ENCODE results near the gene BEST1. TPM values are rescaled to one million over a fixed set of nuclear protein-coding genes. Genes with fewer than 3 reads are reported as not detected.

The BEST1 gene
- polyA plus RNA-seq, 2 of the 4 experiments (the other 2 are of a cell fraction): 1.2 to 1.9 TPM

DNA sequence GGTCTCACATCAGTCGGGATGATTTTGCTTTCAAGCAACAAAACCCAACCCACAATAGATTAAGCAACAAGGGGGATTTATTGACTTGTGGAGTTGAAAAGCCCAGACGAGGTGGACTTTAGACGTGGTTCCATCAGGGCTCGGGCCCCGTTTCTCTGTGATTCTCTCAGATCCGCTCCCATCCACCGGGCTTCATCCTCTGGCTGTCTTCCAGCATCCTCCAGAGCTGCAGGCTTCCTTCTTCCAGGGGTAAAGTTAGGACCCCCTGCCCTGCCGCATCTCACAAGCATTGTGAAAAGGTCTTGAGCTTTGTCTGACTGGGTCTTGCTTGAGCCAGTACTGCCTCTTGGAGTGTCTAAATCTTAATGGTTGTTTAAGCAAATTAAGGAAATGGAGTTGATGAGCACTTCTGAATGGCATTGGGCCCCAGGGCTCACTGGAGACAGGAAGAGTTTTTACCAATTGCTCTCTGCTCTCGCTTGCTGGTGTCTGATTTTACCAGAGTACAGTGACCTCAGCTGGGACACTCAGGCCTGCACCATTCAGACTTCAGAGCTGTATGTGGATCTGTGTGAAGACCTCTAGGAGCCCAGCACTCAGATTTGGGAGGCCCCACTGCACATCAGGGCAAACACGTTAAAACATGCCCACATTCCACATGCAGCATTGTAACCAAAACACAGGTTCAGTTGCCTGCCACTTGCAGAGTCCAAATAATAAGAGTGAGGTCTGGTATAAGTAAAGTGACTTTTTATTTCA, 30.8 kb downstream of the BEST1 start:
- Histone ChIP-seq H3K9me3 (no peaks in the 10 kb centered on the region), H3K27ac (peak overlapping the region; percentile 58 to 99), H3K4me1 (peaks cover 37% of the 10 kb centered on the region), H3K4me2 (no peak overlapping the region), H3K4me3 (no peak overlapping the region)
- ChIA-PET POLR2A (interaction anchor here (0.5 to 3.7 kb wide), 2 partner anchors 13 to 26 kb away, joined by 6 to 20 read pairs; partner anchors contain the start of gene FTH1), CTCF (interaction anchor here (1.7 to 4.4 kb wide), 3 partner anchors 34 to 127 kb away, joined by 6 to 18 read pairs (median 8); no protein-coding TSS in a partner anchor)
- no peak for TF ChIP-seq ELK1 (IDR thresholded peaks at IDR 0.05; ENCODE audit: low read depth, low read length)
- no peak for TF ChIP-seq ZSCAN20 (CRISPR knock-in tag; IDR thresholded peaks at IDR 0.05)
- no peak for TF ChIP-seq NR3C1 (IDR thresholded peaks at IDR 0.05)
- TF ChIP-seq FOSL2 (IDR thresholded peaks at IDR 0.05): no peak
- TF ChIP-seq FOSL2 (CRISPR knock-in tag; IDR thresholded peaks at IDR 0.05): no peak
- no peak for TF ChIP-seq CBX8 (IDR thresholded peaks at IDR 0.05)
- TF ChIP-seq HDAC2 (IDR thresholded peaks at IDR 0.05): no peak
- no peak for TF ChIP-seq ATOH8 (CRISPR knock-in tag; IDR thresholded peaks at IDR 0.05; ENCODE audit: low read depth)
- TF ChIP-seq MYC (IDR thresholded peaks at IDR 0.05; ENCODE audit: borderline replicate concordance, low read length): no peak
- TF ChIP-seq HMGXB4 (CRISPR knock-in tag; IDR thresholded peaks at IDR 0.05; ENCODE audit: borderline replicate concordance): no peak
- TF ChIP-seq KDM1A (IDR thresholded peaks at IDR 0.05; ENCODE audit: low read depth): no peak
- no peak for TF ChIP-seq MAX (IDR thresholded peaks at IDR 0.05)
- no peak for TF ChIP-seq RNF2 (IDR thresholded peaks at IDR 0.05; ENCODE audit: borderline replicate concordance, low read depth)
- no peak for TF ChIP-seq KDM5A (IDR thresholded peaks at IDR 0.05)
- TF ChIP-seq EHMT2 (IDR thresholded peaks at IDR 0.05; ENCODE audit: low read depth): no peak
- TF ChIP-seq NFE2L2 (conservative IDR thresholded peaks at IDR 0.05; ENCODE audit: low read length): no peak
- no peak for TF ChIP-seq CHD4 (IDR thresholded peaks at IDR 0.05; ENCODE audit: borderline replicate concordance)
- TF ChIP-seq JUNB (IDR thresholded peaks at IDR 0.05): no peak
- no peak for TF ChIP-seq HOXB5 (CRISPR knock-in tag; IDR thresholded peaks at IDR 0.05)
- TF ChIP-seq EHF (CRISPR knock-in tag; IDR thresholded peaks at IDR 0.05): no peak
- ATAC-seq (peak in 1 of 2 experiments; percentile 36; a peak in 3 of 6 replicates), FAIRE-seq (no peak), DNase-seq (ENCODE audit: low read depth in 1 of 2, low spot score in 1 of 2) (no peak)
- WGBS (ENCODE audit: missing lambda C conversion rate): 77% methylated on average over 10 of the region's 10 CpGs

DNA sequence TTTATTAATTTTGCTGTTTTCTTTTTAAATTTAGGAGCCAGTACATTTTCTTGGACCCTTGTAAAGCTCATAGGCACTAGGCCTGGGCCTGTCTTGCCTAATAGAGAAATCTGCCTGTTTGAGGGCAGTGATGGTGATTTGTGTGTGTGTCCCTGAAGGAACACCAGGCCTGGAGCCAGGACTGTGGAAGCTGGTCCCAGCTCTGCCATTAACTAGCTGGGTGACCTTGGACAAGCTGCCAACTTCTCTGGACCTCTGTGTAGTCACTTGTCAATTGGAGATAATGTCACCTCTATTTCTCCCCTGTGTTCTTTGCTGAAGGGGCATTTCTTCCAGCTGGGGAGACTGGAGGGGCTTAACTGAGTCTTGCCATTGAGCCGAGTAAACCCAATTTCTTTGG, 33.3 kb downstream of the BEST1 start:
- Histone ChIP-seq H3K9me3 (peaks cover 16% of the 10 kb centered on the region; the same call in 2 of the 3 replicates), H3K27ac (peak overlapping the region in 1 of 2 experiments; percentile 34; a peak in 3 of 6 replicates), H3K4me3 (no peak overlapping the region), H3K4me2 (no peak overlapping the region), H3K4me1 (peaks cover 18% of the 10 kb centered on the region)
- DNase-seq (ENCODE audit: low read depth in 1 of 2, low spot score in 1 of 2) (no peak), FAIRE-seq (no peak), ATAC-seq (no peak)
- TF ChIP-seq RARB (CRISPR knock-in tag; IDR thresholded peaks at IDR 0.05) (no peak), HOXB5 (CRISPR knock-in tag; IDR thresholded peaks at IDR 0.05) (no peak), RNF2 (IDR thresholded peaks at IDR 0.05; ENCODE audit: borderline replicate concordance, low read depth) (no peak), POLR2AphosphoS2 (conservative IDR thresholded peaks at IDR 0.05; ENCODE audit: low read length) (no peak), BHLHE40 (IDR thresholded peaks at IDR 0.05; ENCODE audit: low read depth, low read length) (no peak)
- 88% methylated on average over 1 of the region's 1 CpG for WGBS (ENCODE audit: missing lambda C conversion rate)
- ChIA-PET CTCF (interaction anchor here (1.0 to 2.1 kb wide), 5 partner anchors 11 to 99 kb away, joined by 3 to 9 read pairs (median 3); no protein-coding TSS in a partner anchor), POLR2A (interaction anchor here (3.7 kb wide), 1 partner anchor 15 kb away, joined by 20 read pairs; the partner anchor contains the start of gene FTH1)

All from A549 (cell line).